Stimulated activated naive CD4-positive, alpha-beta T cell (primary cell): Measurements from ENCODE around the gene SMYD2.
A peak's percentile ranks its signal among the peaks of the same experiment; 100 is the strongest.
"Not testable (repeated sequence)": the region's sequence is repeated elsewhere in the genome, so short reads cannot be mapped to it uniquely, and the experiment has no call there.

Experiments
- DNase-seq, 6 experiments: peaks; one replicate each; lab custom pipeline; 2025; lab: John Stamatoyannopoulos, UW

The SMYD2 gene

DNA sequence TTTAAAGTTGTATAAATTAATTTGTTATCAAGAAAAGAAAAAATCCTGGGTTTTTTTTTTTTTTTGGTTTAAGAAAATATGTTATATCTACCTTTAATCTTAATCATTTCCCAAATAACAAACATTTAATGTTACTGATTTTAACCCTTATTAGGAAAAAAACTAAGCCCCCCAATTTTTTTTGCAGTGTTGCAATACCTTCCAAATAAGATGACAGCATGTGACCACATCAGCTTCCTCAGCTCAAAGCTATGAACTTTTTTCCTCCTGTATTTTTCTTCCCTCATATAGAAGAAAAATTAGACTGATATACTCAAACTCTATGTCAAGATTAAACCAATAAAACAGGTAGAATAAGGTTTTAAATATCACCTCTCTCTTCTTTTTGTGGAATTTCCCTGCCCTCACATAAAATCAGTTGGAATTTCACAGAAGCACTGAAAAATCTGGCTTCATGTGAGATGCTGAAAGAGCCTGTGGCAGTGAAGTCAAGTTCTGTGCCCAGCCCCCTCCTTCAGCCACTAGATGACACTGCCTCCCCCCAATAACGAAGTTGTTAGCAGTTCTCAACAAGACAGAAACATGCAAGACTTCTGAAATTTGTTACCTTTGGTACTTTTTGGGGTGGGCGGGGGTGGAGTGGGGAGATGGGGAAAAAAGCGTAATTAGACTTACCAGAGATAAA is 9.6 kb upstream of the SMYD2 start:
- DNase-seq = peak in 1 of 6 experiments; percentile 5

- no peak for DNase-seq
Observed at GRCh38 chr1:214271995-214272731, 8.8 kb upstream of the SMYD2 start.

GRCh38 chr1:214272964-214273533 is 7.9 kb upstream of the SMYD2 start:
- DNase-seq = no peak

DNA sequence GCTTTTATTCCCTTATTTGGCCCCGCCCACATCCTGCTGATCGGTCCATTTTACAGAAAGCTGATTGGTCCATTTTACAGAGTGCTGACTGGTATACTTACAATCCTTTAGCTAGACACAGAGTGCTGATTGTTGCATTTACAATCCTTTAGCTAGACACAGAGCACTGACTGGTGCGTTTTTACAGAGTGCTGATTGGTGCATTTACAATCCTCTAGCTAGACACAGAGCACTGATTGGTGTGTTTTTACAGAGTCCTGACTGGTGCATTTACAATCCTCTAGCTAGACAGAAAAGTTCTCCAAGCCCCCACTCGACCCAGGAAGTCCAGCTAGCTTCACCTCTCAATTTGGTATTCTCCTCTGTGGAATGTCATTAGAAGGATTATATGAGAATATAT is 5.3 kb upstream of the SMYD2 start:
- DNase-seq = not testable (repeated sequence)

DNA sequence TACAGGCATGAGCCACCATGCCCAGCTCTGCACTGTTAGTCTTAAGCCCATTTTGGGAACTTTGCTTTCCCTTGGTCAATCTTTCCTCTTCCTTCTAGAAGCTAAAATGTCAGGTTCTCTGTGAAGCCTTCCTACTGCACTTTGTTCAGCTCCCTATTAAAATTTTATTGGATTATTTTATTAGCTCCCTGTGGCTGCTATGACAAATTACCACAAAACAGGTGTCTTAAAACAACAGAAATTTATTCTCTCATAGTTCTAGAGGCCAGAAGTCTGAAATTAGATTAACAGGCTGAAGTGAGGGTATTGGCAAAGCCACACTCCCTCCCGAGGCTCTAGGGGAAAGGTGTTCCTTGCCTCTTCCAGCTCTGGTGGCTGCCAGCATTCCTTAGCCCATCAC is 4.2 kb upstream of the SMYD2 start:
- no peak for DNase-seq

GRCh38 chr1:214277704-214278635 is 3.0 kb upstream of the SMYD2 start:
- DNase-seq = no peak

DNA sequence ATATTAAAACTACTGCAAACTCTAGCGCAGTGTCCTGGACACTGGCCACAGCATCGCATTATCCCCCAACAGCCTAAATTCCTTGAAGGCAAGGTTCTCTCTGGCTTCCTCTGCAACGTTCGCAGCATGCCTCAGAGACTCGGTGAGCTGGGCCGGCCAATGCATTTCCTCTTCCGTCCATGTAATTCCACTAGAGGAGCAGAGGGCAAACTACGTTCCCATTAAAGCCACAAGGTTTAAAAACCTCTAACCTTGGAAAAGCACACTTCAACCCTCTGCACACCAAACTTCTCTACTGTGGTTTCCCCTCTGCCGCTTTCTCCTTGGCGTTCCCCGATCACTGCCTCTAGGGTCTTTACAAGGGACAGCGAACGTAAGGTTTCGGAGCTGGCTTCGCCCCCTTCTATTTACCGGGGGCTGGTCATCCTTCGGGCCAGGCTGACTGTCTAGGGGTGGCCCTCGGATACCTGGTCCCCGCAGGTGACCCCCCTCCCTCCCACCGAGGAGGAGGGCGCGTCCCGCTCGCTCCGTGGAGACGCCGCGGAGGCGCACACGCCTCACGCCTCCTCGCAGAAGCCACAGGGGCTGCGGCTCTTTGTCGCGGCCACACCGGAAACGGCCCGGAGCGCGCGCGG is 456 bp upstream of the SMYD2 start:
- DNase-seq = peak in 3 of 6 experiments; percentile 47 to 55 (median 55)

DNA sequence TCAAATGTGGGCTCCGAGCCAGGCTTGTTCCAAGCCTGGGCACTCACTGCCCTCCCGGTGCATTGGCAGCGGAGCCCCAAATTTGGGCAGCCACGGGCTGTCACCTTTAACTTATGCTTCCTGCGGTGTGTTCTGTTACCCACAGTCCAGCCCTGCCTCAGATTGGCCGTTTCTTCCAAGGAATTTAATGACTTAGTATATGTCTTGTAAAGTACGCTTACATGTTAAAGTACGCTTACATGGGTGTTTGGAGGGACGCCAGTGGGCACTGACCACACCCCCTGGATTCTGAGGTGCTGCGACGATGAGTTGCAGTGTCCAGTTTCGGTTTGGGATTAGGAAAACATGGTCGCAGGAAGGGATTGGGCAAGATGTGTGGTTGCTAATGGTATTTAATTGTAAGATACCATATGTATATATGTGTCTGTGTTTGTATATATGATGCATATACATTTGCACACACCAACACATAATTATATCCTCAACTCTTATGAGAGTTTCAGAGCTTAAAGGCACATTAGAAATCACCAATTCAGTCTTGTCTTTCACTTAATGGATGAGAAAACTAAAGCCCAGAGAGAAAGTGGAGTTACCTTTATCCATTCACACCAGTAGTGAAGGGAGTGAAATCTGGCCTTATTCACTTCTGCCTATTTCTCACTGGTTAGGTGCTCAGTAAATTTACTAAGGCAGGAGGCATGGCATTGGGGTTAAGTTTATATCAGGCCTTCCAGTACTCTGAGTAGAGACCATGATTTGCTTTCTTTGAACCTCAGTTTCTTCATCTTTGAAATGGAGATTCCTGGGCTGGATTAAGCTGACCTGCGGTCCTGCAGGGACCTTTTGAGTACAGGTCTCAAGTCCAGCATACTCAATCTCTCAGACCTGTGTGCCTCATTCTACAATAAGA is 1.0 kb downstream of the SMYD2 start:
- DNase-seq = no peak

GRCh38 chr1:214282630-214283242 is 1.8 kb downstream of the SMYD2 start:
- DNase-seq = no peak

- no peak for DNase-seq
Observed at GRCh38 chr1:214285610-214286440, 4.9 kb downstream of the SMYD2 start.

DNA sequence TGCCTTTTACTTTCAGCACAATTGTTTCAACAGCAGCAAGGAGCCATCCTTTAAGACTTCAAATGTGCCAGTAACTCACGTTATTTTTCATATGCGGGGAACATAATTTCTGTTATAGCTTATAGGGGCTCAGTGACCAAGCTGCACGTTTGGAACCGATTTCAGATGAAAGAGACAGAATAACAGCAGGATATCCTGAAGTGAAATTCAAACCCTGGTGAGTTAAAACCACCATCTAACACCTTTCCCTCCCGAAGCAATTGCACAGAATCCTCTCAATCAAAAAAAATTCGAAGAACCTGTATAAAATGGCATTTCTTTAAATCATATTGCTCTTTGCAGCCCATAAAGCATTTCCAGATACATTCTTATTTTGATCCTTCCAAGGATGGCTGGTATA is 6.9 kb downstream of the SMYD2 start:
- no peak for DNase-seq

DNA sequence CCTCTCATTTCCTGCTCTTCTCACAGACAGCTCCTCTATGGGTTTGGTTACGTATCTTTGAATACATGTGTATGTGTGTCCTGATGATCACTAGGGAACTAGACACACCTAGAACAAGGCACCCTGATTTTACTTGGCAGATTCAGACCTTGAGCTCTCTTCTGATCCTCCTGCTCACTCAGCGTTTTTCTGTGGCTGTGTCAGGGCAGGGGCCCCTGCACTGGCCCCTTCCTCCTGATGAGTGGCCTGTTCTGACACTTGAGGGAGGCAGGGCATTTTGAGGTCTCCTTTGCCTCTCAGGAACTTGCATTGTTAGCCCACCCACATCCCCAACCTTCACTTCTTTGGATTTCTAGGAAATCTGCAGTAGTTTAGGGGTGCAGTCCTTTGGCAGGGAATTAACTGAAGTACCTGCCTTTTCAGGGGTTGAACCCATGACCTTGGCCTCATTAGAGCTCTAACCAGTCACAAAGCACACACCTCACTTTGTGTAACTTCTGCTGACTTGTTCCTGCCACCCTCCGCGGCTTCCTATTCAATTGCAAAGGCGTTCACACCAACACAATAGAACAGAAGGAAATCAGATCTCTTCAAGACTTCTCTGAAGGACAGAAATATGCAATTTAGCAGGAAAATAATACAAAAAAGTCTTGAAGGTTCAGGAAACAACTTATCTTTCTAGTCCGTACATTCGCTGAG is 8.8 kb downstream of the SMYD2 start:
- DNase-seq = no peak

- no peak for DNase-seq
Observed at GRCh38 chr1:214290424-214291037, 9.6 kb downstream of the SMYD2 start.

DNA sequence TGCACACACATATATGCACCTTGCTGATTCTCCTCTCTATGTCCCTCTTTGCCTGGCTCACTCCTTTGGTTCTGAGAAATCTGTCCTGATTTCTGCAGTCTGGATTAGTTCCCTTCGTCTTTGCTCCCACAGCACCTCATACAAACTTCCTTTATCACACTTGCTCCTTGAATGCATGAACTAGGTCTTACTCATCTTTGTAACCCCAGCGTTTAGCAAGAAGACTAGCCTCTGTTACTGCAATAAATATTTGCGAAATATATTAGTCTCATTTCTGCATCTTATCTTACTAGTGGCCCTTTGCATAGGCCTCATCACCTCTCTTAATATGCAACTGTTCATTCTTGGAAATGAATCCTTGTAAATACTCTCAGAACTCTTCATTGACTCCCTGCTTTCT is 11.4 kb downstream of the SMYD2 start:
- no peak for DNase-seq

GRCh38 chr1:214295934-214296333 is 15.0 kb downstream of the SMYD2 start:
- no peak for DNase-seq

- no peak for DNase-seq
Observed at GRCh38 chr1:214296860-214297745, 16.1 kb downstream of the SMYD2 start.

- DNase-seq = no peak
Observed at GRCh38 chr1:214300149-214300780, 19.3 kb downstream of the SMYD2 start.
